GM21619 (cell line): Measurements from ENCODE around the gene NR4A3.
"Not testable (repeated sequence)": the region's sequence is repeated elsewhere in the genome, so short reads cannot be mapped to it uniquely, and the experiment has no call there.

Experiments used
- ATAC-seq: cut with Tn5 transposase; IDR thresholded peaks from one replicate; pipeline ENCODE4 v1.9.1; 2021; ENCODE audit not compliant: unreplicated experiment

The NR4A3 gene

DNA sequence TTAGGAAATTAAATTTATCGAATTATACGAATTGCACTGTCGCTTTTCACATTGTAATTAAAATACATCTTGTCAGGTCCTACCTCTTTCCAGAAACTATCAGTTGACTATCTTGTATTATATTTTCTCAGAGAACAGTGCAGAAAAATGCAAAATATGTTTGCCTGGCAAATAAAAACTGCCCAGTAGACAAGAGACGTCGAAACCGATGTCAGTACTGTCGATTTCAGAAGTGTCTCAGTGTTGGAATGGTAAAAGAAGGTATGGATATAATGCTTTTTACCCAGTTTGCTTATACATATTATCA is 10.8 kb downstream of the NR4A3 start:
- ATAC-seq: no peak

DNA sequence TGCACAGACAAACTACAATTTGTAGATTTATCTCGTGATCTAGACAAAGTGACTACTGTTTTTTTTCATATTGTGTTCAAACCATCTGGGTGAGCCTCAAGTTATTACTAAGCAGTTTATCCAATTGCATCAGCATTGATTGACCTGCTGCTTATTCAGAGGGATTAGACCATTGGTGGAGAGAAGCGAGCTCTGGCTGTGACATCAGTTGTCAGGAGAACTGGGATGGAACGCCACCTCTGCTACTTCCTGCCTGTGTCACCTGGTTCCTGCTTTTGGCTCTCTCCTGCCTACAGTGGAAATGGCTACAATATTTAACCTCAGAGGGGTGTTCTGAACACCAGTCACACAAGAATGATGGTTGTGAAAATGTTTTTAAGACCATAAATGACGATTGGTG is 12.1 kb downstream of the NR4A3 start:
- no peak for ATAC-seq

DNA sequence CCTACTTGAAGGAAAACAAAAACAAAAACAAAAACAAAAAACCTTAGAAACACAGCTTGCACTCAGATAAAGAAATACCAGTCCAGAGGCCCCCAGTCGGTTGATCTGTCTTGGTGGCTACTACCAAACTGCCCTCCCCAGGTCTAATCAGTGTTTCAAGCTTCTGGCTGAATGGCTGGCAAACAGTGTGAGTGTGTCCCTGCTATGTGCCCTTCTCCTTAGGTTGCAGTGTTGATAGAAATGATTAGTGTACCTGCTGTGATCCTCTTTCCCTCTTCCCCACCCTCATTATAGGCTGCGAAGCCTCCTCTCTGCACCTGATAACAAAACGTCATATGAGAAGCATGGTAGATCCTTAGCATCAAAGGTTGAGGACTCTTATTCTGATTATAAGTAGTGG is 12.8 kb downstream of the NR4A3 start:
- no peak for ATAC-seq

DNA sequence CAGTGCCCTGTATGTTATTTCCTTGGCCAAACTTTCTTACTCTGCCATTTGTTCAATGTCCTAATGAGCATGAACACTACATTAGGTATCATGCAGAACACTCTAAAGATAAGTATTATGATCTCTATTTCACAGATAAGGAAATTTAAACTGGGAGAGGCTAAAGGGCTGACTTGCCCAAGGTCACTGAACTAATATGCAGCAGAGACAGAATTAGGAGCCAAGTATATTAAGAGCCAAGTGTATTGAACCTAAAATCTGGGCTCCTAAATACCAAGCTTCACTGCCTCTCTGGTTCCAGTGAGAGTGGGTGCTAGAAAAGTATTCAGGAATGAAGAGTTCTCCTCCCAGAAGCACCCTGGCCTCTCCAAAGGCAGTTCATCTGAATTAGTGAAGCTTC is 13.5 kb downstream of the NR4A3 start:
- ATAC-seq: no peak

DNA sequence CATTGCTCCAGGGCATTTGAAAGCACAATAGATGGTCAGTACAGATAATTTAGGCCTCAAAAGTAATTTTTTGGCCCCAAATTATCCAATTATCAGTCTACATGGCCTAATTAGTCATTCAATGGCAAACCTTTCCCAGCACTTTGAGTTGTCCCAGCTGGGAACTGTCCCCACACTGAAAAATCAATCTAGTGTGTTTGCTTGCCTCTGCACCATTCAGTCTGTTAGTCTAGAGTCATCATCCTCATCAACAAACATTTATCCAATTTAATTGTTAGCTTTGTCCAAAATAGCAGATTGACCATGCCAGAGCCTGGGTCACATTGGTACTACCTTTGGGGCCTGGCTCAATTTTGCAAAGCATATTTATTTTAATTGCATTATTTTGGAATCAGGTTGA is 13.9 kb downstream of the NR4A3 start:
- no peak for ATAC-seq

DNA sequence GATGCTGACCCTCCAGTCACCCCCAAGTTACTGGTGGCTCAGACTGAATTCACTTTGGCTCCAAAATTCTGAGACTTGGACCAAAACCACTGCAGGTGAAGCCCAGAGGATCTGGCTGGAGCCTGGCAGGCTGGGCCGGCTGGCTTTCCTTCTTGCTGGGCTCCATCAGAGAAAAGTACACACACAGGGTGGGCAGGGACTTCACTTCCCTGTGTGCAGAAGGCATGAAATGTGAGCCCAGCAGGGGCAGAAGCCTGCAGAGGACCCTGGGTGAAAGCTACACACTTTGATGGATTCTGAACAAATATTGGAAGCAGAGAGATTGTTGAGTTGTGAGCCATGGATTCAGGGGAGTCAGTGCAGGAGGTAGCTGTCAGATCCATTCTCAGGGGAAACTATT is 18.4 kb downstream of the NR4A3 start:
- no peak for ATAC-seq

DNA sequence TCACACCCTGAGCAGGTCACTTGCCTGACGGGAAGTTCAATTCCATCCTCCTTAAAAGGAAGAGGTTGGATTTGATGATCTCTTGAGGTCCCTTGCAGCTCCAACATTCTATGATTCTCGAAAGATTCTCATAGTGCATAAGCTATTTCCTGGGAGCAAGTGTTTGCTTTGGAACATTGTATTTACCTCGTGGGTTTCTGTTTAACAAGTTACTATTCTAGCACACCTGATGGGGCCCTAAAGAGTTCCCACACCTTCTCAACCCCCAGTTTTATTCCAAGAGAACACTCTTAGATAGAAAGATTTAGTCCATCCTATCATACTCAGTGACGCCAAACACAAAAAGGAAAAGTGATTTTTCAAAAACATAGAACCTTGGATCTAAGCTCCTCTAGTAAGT is 23.4 kb downstream of the NR4A3 start:
- ATAC-seq: no peak

DNA sequence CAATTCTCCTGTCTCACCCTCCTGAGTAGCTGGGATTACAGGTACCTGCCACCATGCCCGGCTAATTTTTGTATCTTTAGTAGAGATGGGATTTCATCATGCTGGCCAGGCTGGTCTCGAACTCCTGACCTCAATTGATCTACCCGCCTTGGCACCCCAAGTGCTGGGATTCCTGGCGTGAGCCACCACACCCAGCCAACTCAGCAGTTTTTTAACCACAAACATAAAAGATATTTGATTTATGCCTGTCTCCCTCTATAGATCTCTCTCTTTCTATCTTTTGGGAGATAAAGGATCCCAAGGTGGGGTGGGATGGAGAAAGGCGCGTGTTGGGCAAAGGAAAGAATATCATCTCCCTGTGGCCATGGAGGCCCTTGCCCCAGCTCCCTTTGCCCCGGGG is 26.8 kb downstream of the NR4A3 start:
- no peak for ATAC-seq

DNA sequence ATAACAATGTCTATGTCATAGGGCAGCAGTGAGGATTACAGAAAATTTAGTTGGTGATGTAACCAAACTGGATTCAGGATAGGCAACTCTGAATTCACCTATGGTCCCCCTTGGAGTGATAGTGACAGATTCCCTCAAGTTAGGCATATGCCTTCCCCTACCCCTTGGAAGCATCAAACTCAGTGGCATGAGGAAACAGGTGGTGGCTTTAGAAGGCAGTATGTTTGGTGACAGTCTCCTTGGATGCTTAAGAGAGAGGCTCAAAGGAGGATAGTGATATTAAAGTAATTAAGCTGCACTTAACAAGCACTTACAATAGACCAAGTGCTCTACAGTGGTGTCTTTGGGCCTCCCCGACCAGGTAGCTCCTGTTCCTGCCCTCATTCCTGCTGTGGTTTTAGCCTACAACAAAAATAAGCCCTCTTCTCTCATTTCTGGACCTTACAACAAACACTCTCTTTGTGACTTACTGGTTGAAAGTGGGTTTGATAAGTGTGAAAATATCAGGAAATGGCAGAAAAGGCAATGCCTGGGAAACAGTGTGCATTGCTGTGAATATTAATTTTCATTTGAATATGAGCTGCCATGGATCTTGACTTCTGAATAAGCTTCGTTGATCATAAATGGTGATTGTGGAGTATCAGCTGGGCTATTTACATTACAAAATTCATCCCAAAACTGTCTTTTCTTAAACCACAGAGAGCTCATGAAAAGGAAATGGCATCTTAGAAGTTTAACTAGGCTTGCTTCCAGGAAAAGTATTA is 29.2 kb downstream of the NR4A3 start:
- ATAC-seq: peak; percentile 26

DNA sequence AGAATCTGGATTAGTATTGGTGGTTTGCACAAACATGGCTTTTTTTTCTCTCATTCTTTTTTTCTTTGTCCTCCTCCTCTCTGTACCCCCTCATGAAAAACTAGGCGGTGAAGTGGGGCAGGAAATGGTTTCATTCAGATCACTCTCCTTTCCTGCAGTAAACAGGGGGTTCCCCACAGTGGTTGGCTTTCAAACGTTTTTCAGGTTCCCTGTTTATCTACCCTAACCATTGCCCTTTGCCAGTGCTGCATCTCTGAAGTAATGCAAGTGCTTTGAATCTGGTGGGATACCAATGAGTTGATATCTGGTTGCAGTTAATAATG is 29.8 kb downstream of the NR4A3 start:
- ATAC-seq: peak; percentile 90

DNA sequence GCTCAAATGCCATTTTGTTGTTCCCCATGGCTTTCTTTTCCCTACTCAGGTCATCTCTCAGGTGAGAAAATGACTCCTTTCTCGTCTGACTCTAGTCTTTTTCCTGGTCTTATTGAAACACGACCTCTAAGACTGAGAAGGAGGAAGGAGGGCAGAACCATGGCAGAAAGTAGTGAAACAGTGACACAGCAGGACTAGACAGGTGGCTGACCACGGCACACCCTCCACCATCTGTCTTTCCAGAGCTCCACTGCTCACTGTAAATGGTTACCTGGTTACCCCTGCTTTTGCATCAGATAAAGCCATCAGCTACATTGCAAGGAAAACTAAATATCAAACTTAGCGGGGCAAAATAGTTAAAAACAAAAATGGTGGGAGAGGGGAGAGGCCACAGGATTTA is 30.9 kb downstream of the NR4A3 start:
- ATAC-seq: peak; percentile 66

DNA sequence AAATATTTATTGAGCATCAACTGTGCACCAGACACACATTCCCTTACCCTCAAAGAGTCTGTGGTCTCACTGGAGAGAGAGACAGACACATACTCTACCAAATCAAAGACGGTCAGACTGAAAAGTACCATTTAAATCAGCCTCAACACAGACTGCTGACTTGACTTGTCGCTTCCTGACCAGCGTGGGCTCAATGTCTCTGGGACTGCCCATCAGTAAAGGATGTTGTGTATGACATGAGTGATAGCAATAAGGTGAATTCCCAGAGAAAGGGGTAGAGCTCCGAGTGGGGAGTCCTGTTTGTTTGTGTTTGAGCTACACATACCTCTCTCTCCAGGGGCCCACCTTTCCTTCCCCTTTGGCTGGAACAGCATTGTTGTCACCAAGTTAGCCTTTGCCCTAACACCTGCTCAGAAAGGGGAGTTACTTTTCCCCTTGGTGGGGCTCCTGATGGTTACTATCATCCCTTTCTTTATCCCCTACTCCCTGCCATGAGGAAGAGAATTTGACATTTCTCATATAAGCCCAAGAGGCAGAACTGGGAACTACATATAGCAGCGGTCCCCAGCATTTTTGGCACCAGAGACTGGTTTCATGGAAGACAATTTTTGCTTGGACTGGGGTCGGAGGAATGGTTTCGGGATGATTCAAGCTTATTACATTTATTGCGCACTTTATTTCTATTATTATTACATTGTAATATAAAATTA is 33.9 kb downstream of the NR4A3 start:
- no peak for ATAC-seq

DNA sequence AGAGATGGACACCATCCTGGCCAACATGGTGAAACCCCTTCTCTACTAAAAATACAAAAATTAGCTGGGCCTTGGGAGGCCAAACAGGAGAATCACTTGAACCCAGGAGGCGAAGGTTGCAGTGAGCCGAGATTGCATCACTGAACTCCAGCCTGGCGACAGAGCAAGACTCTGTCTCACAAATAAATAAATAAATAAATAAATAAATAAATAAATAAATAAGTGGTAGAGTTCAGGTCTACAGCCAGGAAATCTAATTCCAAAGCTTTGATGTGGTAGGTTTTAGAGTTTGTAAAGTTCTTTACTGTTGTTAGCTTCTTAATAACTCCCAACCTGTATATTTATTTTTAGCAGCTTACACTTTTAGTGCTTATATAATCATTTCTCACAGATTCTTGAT is 35.9 kb downstream of the NR4A3 start:
- ATAC-seq: not testable (repeated sequence)

DNA sequence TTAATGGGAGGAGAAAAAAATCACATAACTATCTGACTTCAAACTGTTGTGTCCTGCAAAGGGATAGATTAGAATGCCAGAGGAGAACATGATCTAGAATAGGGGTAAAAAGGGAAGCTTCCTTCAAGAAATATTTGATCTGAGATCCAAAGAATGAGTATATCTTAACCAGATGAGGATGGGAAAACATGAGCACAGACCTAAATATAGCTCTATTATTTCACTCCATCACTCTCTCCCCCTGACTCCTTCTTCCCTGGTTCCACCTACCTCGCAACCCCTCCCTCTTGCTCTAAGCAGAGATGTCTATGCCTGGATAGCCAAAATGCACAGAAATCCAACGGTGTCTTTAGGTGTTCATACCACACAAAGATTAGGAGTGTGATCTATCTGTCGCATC is 36.4 kb downstream of the NR4A3 start:
- ATAC-seq: no peak

DNA sequence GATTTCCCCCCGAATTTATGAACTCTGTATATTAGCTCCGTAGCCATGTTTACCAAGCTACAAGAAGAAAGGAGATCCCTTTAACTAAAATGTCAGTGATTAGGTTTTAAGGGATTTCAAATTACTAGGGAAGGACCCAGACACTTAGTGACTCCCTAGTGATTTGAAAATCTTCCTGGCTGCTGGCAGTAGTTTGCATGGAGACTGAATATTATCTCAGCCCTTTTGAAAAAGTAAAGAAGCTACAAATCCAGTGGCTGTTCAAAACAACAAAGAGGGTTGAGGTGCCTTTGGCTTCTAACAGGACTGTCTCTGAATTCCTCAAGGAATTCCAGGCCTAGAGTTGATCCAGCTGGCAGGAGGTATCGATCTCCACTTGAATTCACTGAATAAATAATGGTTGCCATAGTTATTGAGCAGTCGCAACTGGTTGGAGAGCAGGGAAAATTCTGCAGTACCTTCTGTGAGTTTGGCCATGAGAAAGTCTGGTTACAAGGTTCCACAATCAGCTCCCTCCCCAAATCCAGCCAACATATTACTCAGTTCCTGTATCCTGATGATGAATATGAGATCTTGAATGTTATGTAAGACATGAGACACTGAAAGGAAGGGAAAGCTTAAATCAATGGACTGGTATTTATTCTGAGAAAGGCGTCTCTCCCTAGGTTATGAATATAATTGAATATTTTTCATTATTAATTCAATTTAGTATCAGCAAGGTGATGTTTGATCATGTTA is 37.7 kb downstream of the NR4A3 start:
- ATAC-seq: no peak

DNA sequence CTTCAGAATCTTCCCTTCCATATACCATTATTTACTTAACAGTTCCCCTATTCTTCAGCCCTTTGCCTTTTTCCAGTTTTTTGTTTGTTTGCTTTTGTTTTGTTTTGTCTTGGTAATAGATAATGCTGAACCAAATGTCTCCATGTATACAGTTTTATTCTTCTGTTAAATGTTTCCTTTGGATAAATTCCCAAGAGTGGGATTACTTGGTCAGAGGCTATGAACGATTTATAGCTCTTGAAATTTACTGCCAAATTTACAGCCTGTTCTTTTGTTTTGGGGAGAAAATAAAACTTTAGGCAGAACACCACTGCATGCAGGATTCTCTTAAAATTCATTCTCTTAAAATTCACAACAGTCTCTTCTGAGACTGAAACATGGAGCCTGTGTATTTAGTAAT is 38.6 kb downstream of the NR4A3 start:
- no peak for ATAC-seq

DNA sequence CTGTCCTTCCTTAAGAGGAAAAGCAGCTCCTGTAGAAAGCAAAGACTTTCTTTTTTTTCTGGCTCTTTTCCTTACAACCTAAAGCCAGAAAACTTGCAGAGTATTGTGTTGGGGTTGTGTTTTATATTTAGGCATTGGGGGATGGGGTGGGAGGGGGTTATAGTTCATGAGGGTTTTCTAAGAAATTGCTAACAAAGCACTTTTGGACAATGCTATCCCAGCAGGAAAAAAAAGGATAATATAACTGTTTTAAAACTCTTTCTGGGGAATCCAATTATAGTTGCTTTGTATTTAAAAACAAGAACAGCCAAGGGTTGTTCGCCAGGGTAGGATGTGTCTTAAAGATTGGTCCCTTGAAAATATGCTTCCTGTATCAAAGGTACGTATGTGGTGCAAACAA is 42.3 kb downstream of the NR4A3 start:
- ATAC-seq: no peak

DNA sequence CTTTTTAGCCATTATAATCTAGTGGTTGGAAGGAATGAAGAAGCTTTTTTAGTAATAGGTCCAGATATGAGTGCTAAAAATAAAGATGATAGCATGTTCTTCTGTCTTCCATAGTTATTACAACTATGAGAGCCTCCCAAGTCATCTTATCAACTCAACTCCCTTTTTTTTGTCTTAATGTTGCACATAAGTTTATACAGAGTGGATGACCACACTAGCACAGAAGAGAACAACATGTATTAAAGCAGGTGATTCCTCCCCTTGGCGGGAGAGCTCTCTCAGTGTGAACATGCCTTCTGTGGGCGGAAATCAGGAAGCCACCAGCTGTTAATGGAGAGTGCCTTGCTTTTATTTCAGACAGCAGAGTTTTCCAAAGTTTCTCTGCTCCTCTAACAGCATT is 44.7 kb downstream of the NR4A3 start:
- no peak for ATAC-seq

DNA sequence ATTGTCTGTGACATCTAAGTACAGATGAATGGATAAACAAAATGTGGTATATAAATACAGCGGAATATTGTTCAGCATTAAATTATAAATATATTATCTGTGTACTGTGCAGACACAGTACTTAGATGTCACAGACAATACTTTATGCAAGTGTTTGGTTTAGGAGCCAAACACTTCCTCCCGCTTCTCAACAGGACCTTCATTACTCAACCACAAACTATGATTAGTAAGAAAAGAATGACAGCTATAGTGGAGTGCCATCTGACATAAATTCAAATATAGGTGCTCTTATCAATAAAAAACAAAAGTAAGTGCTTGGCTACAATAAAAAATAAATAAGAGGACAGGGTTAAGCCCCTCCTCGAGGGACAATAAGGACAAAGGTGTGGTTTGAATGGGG is 45.9 kb downstream of the NR4A3 start:
- ATAC-seq: no peak

DNA sequence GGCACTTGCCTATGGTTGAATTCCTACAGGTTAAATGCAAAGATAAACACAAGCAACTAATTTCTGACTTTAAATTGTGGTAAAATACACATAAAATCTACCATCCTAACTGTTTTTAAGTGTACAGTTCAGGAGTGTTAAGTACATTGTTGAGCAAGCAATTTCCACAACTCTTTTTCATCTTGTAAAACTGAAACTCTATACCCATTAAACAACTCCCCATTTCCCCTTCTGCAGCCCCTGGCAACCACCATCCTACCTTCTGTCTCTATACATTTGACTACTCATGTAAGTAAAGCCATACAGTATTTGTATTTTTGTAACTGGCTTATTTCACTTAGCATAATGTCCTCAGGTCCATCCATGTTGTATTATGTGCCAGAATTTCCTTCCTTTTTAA is 46.3 kb downstream of the NR4A3 start:
- ATAC-seq: peak; percentile 52

DNA sequence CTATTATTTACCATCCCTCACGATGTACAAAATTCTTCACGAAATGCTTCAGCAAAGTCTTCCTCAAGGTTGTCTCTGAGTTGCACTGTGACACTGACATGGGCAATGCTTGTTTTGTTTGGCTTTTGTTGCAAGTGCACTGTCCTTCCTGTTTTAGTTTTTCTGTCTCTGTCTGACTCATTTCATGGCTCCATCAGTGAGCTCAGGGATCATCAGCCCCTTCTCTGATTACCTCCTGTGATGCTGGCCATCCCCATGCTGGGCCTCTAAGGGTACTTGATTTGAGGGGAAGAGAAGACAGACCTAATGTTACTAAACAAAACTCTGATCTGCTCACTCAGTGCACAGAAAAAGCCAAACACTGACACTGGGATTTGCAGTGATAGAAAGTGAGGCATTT is 47.2 kb downstream of the NR4A3 start:
- peak; percentile 78 for ATAC-seq

DNA sequence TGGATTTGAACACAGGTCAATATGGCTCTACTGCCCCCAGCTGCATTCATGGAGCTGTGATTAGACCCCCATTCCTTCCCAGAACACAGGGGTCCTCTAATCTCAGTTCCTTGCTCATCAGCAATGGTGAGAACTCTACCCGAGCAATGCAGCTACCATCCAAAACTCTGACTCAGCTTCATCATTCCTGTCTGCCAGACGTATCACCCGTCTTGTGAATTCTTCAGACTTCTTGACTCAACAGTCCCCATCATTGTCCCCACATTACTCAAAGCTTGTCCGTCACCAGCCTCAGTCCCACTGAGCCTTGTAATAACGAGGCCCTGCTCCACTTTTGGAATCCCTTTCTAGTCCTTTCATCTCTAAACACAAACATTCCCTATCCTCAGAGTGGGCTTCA is 48.4 kb downstream of the NR4A3 start:
- ATAC-seq: no peak
